Thyroid gland (tissue), 4 donors: ENCODE data around the gene PPP1R1A. TPM values are rescaled to one million over a fixed set of nuclear protein-coding genes. Genes with fewer than 3 reads are reported as not detected.

Experiments used
- DNase-seq, 2 donors: peaks; one replicate each; pipeline ENCODE4 v3.0.0-alpha.2; 2019
- H3K27ac ChIP-seq, 3 donors: fragments of 200-600 bp; sonication (generic); 1 replicate in 2 of 3; 2 replicates in 1 of 3; pipeline ENCODE4 v1.5.1; 2016 to 2019; ENCODE audit warnings: mild to moderate bottlenecking in 1 of 3, moderate library complexity in 1 of 3
- H3K27me3 ChIP-seq: fragments of 200-600 bp; sonication (generic); one replicate; pipeline ENCODE4 v1.5.1; 2019
- H3K36me3 ChIP-seq, 2 donors: fragments of 200-600 bp; sonication (generic); one replicate each; pipeline ENCODE4 v1.5.1; 2016 to 2019
- H3K4me1 ChIP-seq, 2 donors: fragments of 200-600 bp; sonication (generic); one replicate each; pipeline ENCODE4 v1.5.1; 2017 to 2019
- H3K4me3 ChIP-seq, 3 donors: fragments of 200-600 bp; sonication (generic); replicated peaks in 1 of 3; 1 replicate in 2 of 3; 2 replicates in 1 of 3; pipeline ENCODE4 v1.5.1; 2016; ENCODE audit warnings: mild to moderate bottlenecking in 1 of 3
- H3K9me3 ChIP-seq: fragments of 200-600 bp; sonication (generic); one replicate; pipeline ENCODE4 v1.5.1; 2017
- CTCF ChIP-seq, 6 experiments: fragments of 200-600 bp in 3 of 6; fragments of 450-650 bp in 3 of 6; sonication (generic) in 3 of 6; IDR thresholded peaks; one replicate each; pipeline ENCODE4 v1.5.1; 2016 to 2019; ENCODE audit warnings: antibody characterized with exemption in 6 of 6, mild to moderate bottlenecking in 2 of 6, inconsistent platforms in 1 of 6, moderate library complexity in 1 of 6
- POLR2A ChIP-seq, 2 donors: fragments of 450-650 bp; IDR thresholded peaks; one replicate each; pipeline ENCODE4 v1.6.1; 2017; ENCODE audit warnings: antibody characterized with exemption in 2 of 2, mild to moderate bottlenecking in 2 of 2, moderate library complexity in 1 of 2
- WGBS, 2 donors: methylation state at CpG; one replicate each; pipeline ENCODE4 v1.1.5; 2017; 5-methylcytosine and 5-hydroxymethylcytosine counted together
- intact Hi-C: fragments of 100-400 bp; cut with DNase I; formaldehyde crosslinking; loops from one replicate; pipeline ENCODE4 v1.15.1; 2023
- total RNA-seq, 4 donors: library from RNA; depleted of rRNA; stranded (reverse); fragments of >200 nt; gene quantifications; one replicate each; pipeline ENCODE4 v1.2.3, GENCODE V29; 2016

Gene PPP1R1A
- total RNA-seq, 4 donors from 2014 or later: 1.2 to 4.6 (median 2.0) TPM

DNA sequence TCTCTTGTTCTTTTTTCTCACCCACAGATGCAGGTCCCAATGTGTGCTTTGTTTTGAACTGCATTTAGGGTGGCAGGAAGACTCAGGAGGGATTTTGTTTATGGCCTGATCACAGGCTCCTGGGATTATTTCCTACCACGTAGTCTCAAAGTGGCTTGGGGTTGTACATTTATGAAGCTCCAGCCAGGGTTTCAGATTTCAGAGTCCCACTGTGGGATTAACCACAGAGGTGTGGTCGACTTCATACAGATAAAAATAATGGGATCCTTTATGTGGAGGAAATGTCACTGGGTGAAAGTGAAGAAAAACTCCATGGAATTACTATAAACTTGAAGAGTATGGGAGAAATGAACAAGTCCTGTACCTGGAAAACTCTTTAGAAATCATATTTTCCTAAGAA lies 14.2 kb upstream of the PPP1R1A start:
- 52 to 61% methylated on average over 2 of the region's 2 CpGs for WGBS, 2 donors
- H3K27me3 ChIP-seq: no peaks in the 10 kb centered on the region
- H3K36me3 ChIP-seq: no peaks in the 10 kb centered on the region
- no peak overlapping the region for H3K27ac ChIP-seq
- TF ChIP-seq CTCF (IDR thresholded peaks at IDR 0.05) (no peak), POLR2A (IDR thresholded peaks at IDR 0.05) (no peak)
- no peak for DNase-seq
- H3K4me1 ChIP-seq: peaks cover 5 to 15% of the 10 kb centered on the region in 2 donors
- no peak overlapping the region for H3K4me3 ChIP-seq
- H3K9me3 ChIP-seq: no peaks in the 10 kb centered on the region
- intact Hi-C loops: no loop called here

DNA sequence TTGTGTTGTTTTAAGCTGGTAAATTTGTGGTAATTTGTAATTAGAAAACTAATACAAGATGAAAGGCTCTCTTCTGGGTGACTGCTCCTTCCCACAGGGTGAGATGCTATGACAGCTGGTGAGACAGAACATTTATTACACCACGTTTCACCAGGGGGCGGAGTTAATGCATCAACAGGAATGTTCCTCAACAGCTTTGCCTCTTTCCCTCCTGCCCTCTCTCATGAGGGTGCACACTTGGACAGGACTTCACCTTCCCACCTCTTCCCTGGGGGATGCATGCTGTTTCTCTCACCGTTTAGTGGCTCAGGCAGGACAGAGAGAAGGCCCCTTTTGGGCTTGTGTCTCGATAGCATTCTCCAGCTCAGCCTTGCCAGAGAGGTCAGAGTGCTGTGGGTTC lies 13.4 kb upstream of the PPP1R1A start:
- H3K4me3 ChIP-seq: no peak overlapping the region
- intact Hi-C loops: no loop called here
- H3K27me3 ChIP-seq: no peaks in the 10 kb centered on the region
- 57 to 62% methylated on average over 4 of the region's 4 CpGs for WGBS, 2 donors
- no peaks in the 10 kb centered on the region for H3K9me3 ChIP-seq
- TF ChIP-seq CTCF (IDR thresholded peaks at IDR 0.05): no peak
- no peak for TF ChIP-seq POLR2A (IDR thresholded peaks at IDR 0.05)
- H3K4me1 ChIP-seq: peaks cover 5 to 15% of the 10 kb centered on the region in 2 donors
- no peak for DNase-seq
- H3K36me3 ChIP-seq: no peaks in the 10 kb centered on the region
- no peak overlapping the region for H3K27ac ChIP-seq

DNA sequence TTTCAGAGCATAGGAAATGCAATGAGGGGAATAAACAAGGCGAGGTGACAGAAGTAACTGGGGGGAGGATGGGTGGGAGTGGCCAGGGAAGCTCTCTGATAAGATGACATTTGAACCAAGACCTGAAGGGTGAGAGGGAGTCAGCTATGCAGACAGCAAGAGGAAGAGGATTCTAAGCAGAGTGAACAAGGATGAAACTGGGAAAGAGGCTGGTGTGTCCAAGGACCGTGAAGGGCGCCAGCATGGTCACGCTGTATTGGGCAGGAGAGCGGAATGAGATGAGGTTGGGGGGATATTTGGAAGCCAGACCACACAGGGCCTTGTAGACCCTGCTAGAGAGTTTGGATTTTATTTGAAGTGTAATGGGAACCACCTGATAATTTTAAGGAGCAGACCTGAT lies 10.5 kb upstream of the PPP1R1A start:
- H3K4me3 ChIP-seq: no peak overlapping the region
- intact Hi-C loops: no loop called here
- TF ChIP-seq CTCF (IDR thresholded peaks at IDR 0.05) (no peak), POLR2A (IDR thresholded peaks at IDR 0.05) (no peak)
- peaks cover 5 to 15% of the 10 kb centered on the region in 2 donors for H3K4me1 ChIP-seq
- DNase-seq: peak in 1 of 2 donors; percentile 36
- no peak overlapping the region for H3K27ac ChIP-seq
- H3K36me3 ChIP-seq: no peaks in the 10 kb centered on the region
- WGBS, 2 donors: 41 to 42% methylated on average over 5 of the region's 5 CpGs
- no peaks in the 10 kb centered on the region for H3K9me3 ChIP-seq
- no peaks in the 10 kb centered on the region for H3K27me3 ChIP-seq

DNA sequence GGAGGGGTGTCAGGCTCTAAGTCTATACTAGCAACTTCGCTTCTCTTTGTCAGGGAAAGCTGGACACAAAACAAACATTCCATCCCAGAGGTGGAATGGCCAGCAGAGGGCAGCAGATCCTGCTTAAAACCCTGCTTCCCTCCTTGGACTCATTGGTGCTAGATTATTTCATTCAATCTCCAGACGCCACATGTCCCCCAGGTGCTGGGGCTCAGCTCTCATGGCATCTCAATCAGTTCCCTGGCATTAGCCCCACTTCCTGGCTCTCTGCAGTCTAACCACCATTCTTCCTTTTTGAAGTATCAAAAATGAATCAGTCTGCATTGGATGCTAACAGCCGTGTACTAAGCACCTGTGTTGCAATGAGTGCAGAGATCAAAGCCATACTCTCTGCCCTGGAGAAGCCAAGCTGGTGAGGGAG lies 8.1 kb upstream of the PPP1R1A start:
- TF ChIP-seq CTCF (IDR thresholded peaks at IDR 0.05) (peak; percentile 48 to 84 (median 54)), POLR2A (IDR thresholded peaks at IDR 0.05) (no peak)
- H3K4me1 ChIP-seq: peaks cover 5 to 10% of the 10 kb centered on the region in 2 donors
- DNase-seq: peak; percentile 71 to 76
- no peaks in the 10 kb centered on the region for H3K27me3 ChIP-seq
- no peak overlapping the region for H3K4me3 ChIP-seq
- H3K9me3 ChIP-seq: no peaks in the 10 kb centered on the region
- H3K36me3 ChIP-seq: no peaks in the 10 kb centered on the region
- no peak overlapping the region for H3K27ac ChIP-seq
- WGBS, 2 donors: 15 to 23% methylated on average over 3 of the region's 3 CpGs
- intact Hi-C loops: no loop called here

DNA sequence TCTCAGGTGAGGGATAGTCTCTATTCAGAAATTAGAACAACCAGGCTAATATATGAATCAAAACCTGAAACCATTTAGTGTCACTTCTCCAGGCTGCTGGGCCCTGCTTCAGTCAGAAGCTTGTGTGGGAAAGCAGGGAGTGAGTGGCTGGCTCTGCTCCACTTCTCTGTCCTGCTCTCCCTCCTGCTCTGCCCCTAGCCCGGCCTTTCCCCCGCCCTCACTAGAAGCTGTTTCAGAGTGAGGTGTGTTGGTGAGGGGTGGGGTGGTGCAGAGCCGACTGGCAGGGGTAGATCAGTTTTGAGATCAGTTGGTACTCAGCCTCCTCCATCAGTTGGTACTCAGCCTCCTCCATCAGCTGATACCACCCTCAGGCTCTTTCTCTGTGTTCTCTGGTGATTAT lies 7.0 kb upstream of the PPP1R1A start:
- Histone ChIP-seq H3K36me3 (no peaks in the 10 kb centered on the region), H3K27ac (no peak overlapping the region), H3K4me3 (no peak overlapping the region), H3K27me3 (no peaks in the 10 kb centered on the region), H3K9me3 (no peaks in the 10 kb centered on the region), H3K4me1 (peaks cover 5 to 10% of the 10 kb centered on the region in 2 donors)
- no peak for DNase-seq
- 76 to 88% methylated on average over 3 of the region's 3 CpGs for WGBS, 2 donors
- intact Hi-C loops: no loop called here
- TF ChIP-seq POLR2A (IDR thresholded peaks at IDR 0.05) (no peak), CTCF (IDR thresholded peaks at IDR 0.05) (no peak)
